ENCODE data around the gene BAIAP3.

Gene BAIAP3

GRCh38 chr16:1366712-1367299, 33.4 kb downstream of the BAIAP3 start:
- DNase-seq (ENCODE audit: low read depth, low spot score), result no peak

DNA sequence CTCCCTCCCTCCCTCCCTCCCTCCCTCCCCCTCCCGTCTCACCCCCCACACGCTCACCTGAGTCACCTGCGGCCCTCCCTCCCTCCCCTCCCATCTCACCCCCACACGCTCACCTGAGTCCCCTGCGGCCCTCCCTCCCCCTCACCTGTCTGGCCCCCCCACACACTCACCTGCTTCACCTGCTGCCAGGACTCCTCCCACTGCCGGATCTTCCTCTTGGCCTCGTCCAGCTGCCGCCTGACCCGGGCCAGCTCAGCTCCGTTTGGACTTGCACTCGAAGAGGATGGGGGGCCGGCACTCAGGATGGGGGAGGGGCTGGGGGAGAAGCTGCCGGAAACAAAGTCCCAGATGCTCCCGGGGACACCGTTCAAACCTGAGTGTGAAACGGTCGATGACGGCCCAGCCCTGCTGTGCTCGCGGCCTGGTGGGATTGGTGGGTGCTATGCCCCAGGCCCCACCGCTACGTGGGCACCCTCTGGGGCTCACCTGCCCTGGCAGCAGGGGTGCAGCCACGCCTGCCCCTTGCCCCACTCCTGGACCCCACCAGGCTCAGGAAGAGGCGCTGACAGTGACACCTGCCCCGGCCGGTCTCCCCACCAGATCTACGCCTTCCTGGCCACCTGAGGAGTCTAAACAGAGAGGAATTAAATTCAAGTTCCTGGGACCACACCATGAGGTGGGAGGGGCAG, 34.2 kb downstream of the BAIAP3 start:
- DNase-seq (ENCODE audit: low read depth, low spot score), result no peak

- DNase-seq (ENCODE audit: low read depth, low spot score), result no peak
Measured at GRCh38 chr16:1371054-1371978, 37.9 kb downstream of the BAIAP3 start.

- DNase-seq (ENCODE audit: low read depth, low spot score), result no peak
Measured at GRCh38 chr16:1372292-1372950, 39.0 kb downstream of the BAIAP3 start.

- DNase-seq (ENCODE audit: low read depth, low spot score), result no peak
Measured at GRCh38 chr16:1374418-1375297, 41.2 kb downstream of the BAIAP3 start.

- DNase-seq (ENCODE audit: low read depth, low spot score), result no peak
Measured at GRCh38 chr16:1375298-1375640, 41.8 kb downstream of the BAIAP3 start.

DNA sequence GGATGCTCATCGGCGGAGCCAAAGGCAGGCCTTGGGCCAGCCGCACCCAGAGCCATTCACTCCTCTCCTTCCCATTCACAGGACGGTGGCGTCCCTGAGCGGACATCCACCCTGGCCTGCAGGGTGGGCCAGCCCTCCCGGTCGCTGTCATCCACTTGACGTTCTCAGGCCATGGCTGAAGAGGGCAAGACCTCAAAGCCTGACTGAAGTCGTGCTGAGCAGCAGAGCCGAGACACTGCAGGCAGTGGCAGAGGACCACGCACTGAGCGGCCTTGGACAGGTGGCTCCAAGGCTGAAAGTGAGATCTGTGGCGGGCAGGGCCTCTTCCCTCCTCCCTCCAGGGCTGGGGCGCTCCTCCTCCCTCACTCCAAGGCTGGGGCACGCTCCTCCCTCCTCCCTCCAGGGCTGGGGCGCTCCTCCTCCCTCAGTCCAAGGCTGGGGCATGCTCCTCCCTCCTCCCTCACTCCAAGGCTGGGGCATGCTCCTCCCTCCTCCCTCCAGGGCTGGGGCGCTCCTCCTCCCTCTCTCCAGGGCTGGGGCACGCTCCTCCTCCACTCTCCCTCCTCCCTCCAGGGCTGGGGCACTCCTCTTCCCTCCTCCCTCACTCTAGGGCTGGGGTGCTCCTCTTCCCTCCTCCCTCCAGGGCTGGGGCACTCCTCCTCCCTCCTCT, 42.4 kb downstream of the BAIAP3 start:
- DNase-seq (ENCODE audit: low read depth, low spot score), result no peak

DNA sequence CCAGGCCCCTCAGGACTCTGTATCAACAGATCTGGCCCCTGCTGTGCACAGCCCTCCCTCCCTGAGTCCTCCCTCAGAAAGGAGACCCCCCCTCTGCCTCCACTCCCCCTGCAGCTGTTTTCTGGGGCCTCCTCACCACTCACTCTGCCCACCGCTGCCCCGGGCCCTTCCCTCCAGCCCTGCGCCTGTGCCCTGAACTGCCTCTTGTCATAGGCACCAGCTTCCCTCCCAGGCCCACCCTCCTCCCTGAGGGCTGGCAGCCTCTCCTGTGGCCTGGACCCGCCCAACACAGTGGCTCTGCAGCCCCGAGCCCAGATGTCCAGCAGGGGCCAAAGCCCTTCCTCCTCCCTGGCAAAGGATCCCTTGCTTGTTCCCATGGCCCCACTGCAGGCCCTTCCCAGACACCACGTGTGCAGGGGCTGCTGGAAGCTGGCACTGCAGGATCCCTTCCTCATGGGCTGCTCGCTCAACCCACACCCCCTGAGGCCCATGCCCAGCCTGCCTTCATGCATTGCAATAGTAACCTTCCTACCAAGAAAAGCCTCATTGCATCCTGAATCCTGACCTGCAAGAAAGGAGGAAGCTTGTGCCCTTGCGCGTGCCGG, 44.1 kb downstream of the BAIAP3 start:
- DNase-seq (ENCODE audit: low read depth, low spot score), result no peak

DNA sequence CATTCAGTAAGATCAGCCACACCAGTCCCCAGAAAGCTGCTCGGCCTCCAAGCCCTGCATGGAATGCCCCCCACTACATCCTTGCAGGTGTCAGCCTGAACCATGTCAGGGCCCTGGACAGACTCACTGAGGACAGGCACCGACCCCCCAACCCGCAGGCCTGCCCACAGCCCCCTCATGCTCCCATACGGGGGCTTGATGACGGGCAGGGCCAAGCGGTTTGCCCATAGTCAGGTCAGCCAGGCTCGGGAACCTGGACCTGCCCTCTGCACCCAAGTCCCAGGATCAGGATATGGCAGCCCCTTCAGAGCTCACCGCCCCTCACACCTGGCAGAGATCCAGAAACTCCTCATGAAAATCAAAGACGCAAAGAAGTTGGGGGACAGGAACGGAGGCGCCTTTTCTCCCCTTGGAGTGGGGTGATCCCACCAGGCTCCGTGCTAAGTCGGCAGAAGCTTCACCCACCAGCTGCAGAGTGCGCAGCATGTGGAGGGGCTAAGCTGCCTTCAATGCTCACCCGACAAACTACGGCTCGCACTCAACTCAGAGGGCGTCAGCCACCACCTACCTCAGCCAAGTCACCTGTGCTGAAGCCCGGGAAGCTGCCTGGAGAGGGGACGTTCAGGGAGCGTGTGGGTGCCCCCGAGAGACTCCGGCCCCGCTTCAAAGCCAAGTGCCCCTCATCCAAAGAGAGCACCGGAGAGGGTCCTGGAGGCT, 44.8 kb downstream of the BAIAP3 start:
- DNase-seq (ENCODE audit: low read depth, low spot score), result no peak

- peak; percentile 37 for DNase-seq (ENCODE audit: low read depth, low spot score)
Measured at GRCh38 chr16:1378804-1379303, 45.4 kb downstream of the BAIAP3 start.

DNA sequence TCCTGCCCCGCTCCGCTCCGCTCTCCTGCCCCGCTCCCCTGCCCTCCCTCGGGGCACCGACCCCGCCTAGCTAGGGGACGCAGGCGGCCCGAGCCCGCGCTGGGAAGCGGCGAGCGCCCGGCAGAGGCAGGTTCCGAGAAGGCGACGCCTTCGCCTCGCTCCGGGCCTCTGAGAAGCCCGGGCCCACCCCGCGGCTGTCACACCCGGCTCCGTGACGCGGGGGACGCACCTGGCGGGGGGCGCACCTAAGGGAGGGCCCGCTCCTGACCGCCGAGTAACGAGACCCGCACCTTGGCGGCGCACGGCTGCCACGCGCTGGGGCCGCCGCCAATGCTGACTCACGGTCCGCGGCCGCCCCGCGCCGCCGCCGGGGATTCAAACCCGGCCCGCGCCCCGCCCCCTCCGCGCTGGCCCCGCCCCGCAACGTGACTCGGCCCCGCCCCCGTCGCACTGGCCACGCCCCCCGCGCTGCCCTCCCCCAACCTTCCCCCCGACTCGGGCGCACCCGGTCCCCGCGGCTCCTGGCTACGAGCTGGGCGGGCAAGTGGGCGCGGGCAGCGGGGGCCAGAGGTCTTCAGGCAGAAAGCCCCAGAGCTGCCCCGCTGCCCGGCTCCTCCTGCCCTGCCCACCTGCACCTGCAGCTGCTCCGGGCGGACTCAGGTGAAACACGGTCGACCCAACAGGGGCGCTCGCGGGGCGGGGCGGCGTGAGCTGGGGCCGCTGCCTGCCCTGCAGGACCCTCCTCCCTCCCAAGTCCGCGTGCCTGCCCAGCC, 46.0 kb downstream of the BAIAP3 start:
- peak; percentile 42 for DNase-seq (ENCODE audit: low read depth, low spot score)

DNA sequence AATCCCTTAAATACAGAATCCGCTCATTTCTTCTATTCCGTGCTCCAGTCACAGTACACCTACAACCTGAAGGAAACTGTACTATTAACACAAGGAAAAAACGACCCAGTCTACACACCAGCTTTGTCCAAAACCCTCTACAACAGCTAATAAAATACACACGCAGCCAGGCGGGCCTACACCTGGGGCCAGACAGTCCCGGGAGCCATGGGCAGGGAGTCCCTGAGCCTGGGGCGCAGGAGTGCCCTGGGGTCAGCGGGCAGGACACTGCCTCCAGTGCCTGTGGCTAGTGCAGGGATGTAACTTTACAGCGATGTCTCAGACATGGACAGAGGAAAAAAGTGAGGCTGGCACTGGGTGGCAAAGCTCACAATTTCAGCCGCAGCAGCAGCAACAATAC, 46.8 kb downstream of the BAIAP3 start:
- no peak for DNase-seq (ENCODE audit: low read depth, low spot score)

GRCh38 chr16:1381612-1382406, 48.4 kb downstream of the BAIAP3 start:
- DNase-seq (ENCODE audit: low read depth, low spot score), result no peak

DNA sequence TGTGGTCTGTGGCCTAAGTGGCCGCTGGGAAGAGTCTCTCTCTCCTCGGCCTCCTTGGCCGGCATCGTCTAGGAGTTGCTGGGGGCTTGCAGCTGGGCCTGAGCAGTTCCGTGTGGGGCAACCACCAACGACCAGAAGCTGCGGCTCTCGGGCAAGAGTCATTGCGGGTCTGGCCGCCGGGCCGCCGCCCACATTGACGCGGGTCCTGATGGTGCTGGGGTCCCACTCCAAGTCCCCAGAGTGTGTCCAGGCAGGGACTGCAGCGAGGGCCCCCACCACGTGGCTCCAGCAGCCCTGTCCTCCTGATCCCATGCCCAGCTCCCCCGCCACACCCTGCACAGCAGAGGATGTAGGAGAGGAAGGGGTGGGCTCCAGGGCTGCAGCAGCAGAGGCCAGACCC, 50.1 kb downstream of the BAIAP3 start:
- no peak for DNase-seq (ENCODE audit: low read depth, low spot score)

- DNase-seq (ENCODE audit: low read depth, low spot score), result no peak
Measured at GRCh38 chr16:1385232-1385631, 51.8 kb downstream of the BAIAP3 start.

DNA sequence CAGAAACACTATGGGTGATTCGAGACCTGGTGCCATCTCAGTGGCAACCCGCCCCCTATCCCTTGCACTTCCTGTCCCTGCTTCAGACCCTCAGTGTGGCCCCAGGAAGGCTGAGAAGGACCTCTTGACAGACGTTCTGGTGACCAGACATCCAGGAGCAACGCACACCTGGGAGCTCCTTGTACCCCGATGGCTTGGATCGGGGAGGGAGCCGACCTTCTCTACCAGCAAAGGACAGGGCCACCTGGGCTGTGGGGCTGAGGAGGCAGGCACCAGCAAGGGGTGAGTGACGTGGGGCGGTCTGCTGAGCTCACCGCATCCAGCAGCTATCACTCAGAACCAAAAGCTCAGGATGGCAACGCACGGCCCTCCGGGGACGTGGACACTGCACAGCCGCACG, 53.9 kb downstream of the BAIAP3 start:
- no peak for DNase-seq (ENCODE audit: low read depth, low spot score)

GRCh38 chr16:1389762-1390161, 56.3 kb downstream of the BAIAP3 start:
- no peak for DNase-seq (ENCODE audit: low read depth, low spot score)
